Daoy (cell line): Measurements from ENCODE around the gene KSR1. TPM values are rescaled to one million over a fixed set of nuclear protein-coding genes. Genes with fewer than 3 reads are reported as not detected.

Experiments used
- DNase-seq: peaks from one replicate; pipeline ENCODE4 v3.0.0-alpha.2; 2015; ENCODE audit warnings: low read depth
- total RNA-seq: library from RNA; depleted of rRNA; stranded (reverse); fragments of >200 nt; shearing (Covaris generic); gene quantifications from 2 replicates; pipeline ENCODE4 v1.2.3, GENCODE V29; 2014

KSR1 gene
- total RNA-seq, 1 experiment from 2014 or later, result 59.5 TPM

DNA sequence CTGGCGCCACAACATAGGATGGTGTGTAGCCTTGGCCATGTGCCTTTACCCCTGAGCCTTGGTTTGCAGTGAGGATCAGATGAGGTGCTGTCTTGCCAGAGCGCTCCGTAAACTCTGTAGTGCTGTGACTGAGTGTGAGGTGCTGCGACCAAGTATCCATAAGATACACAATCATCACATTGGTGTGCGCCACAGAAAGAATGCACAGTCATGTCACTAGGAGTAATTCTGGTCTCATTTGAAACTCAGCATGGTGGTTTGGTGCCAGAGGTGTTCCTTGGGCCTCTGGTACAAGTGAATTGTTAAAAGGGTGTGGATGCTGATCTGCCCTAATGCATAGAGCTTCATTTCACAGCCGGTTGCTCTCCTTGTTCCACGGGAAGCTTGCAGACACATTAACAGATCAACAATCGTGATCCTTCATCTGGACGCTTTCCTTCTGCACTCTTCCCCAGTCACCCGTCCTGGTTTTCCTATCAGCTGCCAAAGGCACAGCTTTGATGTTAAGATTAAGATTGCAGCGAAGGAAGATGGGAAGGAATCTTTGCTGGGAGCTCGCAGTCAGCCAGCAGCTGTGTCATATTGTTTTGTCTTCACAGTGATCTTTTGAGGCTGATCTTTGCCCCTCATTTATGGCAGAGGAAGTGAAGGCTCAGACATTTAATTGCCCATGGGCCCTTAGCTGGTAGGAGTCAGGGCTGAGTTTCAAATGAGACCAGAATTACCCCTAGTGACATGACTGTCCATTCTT, 79.1 kb downstream of the KSR1 start:
- DNase-seq, result peak; percentile 81

DNA sequence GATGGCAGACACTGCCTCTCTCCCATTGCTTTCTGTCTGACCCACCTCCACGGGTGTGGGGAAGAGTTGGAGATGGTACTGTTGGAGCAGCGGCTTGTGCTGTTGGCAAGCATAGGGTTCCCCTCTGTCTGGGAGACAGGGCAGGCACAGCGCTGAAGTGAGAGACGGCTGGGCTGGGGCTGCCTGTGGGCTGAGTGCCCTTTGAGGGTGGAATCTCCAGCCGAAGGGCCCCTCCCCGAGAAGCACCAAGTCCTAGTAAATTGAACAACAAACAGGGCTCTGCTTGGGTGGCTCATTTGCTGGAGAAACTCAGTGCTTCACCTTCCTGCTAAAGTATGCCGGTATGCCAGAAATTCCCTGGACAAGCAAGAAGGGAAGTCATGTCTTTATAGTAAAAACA, 79.7 kb downstream of the KSR1 start:
- DNase-seq, result no peak

DNA sequence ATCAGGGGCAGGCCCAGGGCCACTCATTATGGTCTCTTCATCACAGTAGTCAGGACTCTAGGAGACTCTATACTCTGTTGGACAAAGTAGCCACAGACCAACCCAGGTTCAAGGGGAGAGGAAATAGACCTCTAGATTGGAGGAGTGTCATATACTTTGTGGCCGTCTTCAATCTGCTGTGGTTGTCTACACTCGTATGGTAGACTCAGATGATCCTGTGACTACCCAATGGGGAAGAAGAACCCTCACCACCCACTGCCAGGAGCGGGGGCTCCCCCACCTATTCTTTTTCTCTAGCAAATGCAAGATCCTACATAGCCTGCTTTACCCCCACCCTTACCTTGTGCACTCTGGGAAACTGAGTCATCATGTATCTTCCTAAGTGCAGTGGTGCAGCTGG, 80.5 kb downstream of the KSR1 start:
- no peak for DNase-seq

DNA sequence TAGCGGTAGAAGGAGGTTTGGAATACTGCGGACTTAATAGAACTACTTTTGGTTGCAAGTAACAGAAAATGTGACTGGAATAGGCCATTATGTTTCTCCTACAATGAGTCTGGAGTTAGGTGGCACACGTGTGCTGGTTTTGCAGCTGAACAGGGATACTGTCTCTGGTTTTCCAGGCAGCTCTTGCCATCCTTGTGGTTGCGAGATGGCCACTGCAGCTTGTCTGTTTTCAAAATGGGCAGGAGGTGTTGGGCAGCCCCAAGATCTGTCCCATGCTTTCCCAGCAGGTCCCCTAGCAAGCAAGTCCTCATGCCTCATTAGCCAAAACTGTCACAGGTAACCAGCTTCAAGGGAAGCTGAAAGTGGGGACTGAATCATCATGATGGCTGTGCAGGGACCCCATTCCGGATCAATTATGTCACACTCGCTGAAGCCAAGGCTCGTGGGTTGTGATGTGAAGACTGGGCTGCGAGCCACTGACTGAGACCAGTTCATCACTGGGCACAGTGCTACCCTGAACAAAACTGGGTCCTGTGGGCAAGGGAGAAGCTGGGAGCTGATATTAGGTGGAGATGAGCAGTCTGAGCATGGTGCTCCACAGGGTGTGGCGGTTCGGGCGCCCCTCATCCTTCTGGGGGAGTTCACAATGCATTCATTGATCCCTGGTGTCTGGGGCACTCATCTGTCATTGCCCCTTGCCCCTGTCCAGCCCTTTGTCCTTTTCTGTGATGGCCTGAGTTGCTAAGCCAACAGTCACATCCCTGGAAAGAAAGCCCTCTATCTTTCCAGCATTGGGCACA, 82.1 kb downstream of the KSR1 start:
- peak; percentile 50 for DNase-seq

DNA sequence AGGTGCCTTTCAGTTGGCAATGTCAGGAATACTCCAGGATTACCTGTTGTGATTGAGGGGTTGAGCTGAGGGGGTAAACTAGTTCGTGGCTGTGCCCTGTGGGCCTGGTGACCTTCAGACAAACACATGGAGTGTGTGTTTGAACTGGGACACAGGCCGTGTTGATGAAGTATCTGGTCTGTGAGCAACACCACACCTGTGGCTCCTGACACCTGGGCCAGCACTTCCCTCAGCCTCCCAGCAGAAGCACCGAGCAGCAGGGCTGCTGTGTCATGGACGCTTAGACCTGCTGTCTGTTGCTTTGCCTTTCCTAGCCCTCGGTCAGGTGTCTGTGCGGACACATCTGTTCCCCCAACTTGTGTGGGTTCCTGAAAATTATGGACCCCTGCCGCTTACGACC, 82.9 kb downstream of the KSR1 start:
- DNase-seq, result no peak

DNA sequence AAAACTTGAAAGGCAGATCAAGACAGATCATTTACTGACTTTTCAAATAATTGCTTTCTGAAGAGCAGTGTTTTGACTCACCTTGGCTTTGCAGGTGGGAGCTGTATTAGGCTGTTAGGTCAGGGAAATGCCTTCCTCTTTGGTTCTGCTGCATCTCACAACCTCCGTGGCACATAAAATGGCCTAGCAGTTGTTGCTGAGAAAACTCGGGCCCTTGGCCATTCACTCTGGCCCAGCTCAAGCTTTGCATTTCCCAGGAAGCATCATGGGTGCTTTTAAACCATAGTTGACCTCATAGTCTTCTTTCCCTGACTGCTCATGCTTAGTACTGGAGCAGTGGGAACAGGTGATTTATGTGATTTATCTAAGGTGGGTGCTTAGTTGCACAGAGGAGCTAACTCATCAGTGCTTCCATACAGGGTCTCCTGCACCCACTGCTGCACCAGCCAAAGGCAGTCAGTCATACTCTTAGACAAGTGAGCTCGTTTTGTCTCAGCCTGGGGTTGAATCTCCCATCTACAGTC, 83.6 kb downstream of the KSR1 start:
- no peak for DNase-seq

DNA sequence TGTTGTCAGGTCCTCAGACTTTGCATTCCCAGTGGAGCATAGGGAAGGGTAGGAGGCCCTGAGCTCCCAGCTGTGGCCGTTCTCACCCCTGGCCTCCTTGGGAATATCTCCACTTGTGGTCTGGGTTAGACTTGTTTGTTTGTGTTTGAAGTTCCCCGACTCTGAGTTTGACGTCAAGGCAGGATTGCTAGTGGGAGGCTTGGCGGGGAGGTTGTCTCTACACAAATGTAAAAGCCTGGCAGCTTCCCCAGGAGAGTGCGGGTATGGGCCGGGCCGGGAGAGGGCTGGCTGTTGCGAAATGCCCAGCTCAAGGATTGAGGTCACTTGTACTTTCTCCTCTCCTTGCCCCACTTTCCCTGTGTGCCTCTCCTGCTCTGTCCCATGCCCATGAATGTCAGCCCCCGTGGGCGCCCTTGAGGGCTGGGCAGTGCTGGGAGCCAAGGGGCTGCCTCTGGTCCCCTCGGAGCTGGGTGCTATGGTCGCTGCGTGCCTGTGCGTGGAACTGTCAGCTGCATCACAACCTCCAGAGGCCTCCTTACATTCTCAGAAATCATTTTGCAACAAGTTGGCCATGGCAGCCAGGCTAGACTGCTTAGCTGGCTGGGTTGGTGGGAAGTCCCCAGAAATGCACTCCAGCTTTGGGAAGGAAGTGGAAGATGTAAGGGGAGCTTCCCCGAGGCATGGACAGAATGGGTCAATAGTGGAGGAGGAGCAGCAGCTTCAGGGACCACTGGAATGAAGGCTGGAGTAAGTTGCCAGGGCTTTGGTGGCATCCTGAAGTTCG, 84.3 kb downstream of the KSR1 start:
- peak; percentile 98 for DNase-seq

DNA sequence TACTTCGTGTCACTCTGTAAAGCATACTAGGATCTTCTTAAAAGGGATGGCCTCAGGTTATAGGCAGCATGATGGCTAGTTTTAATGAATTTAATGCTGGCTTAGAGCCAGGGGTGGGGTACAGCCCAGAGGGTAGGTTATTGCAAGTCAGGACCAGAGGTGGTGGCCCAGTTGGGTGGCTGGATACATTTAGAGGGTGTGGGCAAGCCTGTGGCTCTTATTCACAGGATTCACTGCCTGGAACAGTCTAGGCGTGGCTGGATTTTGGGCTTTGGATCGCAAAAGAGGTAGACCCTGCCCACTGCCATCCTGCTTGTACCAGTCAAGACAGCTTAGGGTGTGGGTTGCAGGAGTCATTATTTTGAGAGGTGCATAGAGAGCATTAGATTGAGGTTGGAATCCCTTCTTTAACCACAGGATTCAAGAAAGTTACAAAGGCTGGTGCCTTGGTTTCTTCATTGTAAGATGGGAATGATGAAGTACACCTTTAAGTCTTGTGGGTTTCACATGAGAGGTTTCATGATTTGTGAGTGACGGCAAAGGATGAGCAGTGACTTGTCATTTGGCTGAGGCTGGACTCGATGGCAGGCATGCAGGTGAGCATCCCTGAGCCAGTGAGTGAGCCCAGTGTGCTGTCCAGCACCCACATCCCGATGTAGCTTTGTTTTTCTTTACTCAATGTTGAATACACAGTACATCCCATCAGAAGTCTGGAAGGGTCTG, 85.2 kb downstream of the KSR1 start:
- no peak for DNase-seq

DNA sequence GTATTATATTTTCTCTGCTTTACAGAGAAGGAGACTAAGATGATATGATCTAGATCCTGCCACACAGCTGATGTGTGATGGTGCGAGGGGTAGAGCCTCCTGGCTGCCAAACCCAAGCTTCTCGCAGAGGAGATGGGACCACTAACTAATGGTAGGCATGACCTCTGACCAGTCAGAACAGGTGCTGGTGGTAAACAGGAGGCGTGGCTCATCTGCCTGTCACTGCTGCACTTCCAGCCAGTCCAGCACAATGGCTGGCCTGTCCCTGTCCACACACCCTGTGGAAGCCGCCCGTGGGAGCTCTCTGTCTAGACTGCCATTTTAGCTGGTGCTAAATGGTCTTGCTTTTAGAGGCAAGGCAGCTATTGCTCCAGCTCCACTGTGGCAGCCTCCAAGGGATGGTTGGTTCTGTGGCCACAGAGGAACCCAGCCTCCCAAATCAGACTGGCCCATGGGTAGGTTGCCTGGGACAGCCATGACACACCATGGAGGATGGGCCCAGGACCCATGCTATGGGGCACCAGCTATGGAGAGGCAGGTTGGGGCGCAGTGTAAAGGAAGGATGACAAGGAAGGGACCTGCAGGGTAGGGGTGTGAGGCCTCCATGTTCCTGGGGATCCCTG, 86.7 kb downstream of the KSR1 start:
- DNase-seq, result no peak

DNA sequence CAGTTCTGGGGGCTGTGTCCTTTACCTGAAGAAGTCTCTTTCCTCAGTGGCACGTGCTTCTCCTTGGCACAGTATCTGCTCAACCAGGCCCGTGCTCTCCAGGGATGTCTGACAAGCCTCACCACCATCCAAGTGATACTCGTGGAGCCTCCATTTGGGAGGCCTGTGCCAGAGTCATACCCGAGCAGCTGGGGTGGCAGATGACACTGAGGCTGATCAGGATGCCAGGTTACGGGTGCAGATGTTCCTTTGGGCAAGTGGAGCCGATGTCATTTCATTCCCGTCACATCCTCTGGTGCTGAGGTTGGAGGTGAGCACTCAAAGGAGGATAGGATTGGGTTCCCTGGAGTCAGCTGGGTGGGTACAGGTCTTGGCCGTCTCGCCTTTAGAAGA, 87.2 kb downstream of the KSR1 start:
- DNase-seq, result no peak

DNA sequence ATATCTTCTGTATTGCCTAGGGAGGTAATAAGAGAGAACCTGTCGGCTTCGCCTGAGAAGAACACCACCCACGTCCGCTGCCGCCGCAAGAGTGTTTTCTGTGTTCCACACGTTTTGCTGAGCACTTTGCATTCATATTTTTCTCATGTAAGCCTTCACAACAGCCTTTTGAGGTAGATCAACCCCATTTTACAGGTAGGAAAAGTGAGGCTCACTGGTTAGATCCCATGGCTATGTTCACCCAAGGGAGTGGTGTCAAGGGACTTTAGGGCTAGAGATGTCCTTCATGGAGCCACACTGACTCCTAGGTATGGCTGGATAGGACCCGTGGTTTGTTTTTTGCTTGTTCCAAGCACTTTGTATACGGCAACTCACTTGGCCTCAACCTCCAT, 87.7 kb downstream of the KSR1 start:
- no peak for DNase-seq

DNA sequence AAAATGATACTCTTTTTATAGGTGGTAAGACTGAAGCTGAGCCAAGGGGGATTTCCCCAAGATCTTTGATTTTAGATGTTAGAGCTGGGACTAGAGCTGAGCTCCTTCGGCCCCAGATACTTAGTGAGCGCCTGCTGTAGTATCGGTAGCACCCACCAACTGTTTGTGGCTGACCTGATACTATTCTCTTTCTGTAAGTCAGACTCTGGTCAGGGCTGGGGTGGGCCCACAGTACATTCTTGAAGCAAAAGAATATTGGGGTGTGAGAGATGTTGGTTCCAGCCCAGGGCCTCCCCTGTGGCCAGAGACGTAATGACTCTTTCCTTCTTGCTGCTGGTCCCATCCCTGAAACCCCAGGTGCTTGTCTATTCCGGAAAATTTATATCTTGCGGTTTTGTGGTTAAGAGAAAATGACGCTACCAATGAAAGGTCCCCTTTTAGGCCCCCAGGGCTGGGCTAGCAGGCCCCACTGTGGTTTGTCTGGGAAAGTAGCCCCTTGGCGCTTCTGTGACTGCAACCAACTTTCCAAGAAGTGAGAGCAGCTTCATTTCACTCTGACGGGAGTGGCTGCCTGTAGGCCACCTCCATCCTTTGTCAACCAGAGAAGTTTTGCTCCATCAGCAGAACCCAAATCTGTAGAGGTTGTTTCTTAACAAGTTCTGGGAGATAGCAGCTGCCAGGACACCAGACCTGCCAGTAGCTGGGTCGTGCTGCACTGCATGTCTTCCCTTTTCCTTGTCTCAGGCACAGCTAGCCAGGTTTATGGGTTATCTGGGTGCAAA, 88.3 kb downstream of the KSR1 start:
- DNase-seq, result peak; percentile 91

DNA sequence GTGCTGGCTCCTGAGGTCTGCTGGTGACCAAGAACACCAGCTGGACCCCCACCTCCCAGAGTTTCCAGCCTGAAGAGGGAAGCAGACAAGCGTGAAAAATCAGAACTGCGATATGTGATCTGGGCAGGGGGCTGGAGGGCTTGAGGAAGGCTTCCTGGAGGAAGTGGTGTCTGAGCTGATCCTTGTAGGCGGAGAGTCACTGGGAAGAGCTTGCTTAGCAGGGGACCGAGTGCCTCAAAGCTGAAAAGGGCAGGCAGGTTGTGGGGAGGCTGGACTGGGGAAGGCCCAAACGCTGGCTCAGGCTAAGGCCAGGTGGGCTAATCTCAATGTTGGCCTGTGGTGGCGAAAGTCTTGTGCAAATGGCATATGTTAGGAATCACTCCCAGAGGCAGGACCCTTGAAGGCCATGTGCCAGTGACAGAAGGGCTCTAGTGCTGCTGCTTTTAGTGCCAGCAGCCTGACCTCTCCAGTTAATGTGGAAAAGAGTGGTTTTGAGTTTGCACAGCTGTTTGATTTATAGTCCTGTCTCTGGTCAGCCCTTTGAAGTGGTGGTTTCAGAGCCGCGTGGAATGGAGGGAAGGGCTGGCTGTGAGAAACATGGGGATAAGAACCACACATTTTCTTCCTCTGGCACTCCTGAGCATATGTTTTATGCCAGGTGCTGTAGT, 89.4 kb downstream of the KSR1 start:
- DNase-seq, result peak; percentile 72

DNA sequence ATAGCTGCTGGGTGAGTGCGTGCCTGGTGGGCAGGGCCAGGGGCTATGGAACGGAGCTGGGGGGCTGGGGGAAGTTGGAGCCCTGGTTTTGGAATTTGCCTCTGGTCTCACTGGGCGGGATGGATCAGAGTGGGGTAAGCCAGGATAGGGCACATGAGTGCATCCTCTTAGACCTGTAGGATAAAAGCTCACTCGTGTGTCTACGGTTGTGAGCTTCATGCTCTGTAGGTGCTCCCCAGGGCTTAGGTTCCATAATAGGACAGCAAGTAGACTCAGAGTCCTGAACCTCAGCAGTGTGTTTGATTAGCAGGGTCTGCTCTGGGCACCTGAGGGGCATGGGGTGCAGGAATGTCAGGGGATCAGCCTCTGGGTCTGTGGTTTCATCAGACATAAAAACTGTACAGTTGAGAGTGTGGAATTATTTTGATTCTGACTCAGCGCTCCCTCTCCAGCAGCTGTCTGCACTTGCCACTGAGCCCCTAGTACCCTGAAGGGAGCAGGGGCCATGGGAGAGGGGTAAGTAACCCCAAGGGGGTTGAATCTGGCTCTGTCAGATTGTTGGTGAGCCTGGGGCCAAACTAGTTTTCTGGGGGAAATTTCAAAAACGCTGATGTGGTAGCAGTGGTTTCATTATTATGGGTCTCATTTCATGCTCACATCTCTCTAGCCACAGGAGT, 90.5 kb downstream of the KSR1 start:
- DNase-seq, result peak; percentile 86

DNA sequence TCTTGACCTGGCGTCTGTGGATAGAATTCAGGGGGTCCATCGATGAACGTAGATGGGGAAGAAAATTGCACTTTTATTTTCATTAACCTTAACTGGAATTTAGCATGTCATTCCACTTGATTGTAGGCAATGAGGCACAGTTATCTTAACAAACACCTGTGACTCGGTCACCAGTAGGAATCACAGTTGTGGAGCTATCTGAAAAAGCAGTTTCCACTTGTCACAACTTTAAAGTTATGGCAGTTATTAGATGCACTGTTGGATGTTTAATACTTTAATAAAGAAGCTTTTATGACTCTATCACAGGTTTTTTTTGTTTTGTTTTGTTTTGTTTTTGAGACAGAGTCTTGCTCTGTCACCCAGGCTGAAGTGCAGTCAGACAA, 91.0 kb downstream of the KSR1 start:
- DNase-seq, result no peak

DNA sequence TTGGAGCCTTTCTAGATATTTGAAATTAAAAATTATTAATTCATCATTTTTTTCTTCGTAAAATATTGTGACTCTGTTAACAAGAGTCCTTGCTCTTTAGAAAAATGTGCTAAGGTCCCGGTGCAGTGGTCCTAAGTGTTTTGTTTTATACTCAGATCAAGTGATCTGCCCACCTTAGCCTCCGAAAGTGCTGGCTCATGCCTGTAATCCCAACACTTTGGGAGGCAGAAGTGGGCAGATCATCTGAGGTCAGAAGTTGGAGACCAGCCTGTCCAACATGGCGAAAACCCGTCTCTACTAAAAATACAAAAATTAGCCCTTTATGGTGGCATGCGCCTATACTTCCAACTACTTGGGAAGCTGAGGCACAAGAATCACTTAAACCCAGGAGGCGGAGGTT, 92.1 kb downstream of the KSR1 start:
- DNase-seq, result no peak

DNA sequence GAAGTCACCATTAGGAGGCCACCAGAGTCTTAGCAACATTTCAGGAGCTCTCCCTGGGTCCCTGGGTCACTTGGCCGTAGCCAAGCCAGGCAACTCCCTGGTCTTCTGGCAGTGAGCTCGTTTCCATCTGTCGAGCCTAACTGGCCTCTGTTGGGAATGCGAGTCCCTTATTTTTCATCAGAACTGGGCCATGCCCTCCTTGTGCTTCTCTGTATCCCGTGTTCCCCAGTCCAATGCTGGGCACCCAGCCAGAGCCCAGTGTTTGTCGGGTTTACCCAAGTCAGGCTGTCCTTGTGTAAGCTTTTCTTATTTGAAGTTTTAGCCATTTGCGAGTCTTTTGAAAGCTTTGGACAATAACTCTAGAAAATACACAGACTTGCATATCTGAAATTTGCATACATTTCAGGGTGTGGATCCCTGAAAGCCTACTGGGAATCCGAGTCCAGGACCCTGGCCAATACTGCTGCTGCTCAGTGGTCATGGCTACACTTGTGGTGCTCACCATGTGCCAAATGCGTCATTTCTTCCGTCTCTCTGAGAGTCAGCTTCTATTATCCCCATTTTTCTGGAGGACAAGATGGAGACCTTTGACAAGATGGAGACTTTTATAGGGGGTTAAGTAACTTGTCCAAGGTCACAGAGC, 93.1 kb downstream of the KSR1 start:
- DNase-seq, result no peak

DNA sequence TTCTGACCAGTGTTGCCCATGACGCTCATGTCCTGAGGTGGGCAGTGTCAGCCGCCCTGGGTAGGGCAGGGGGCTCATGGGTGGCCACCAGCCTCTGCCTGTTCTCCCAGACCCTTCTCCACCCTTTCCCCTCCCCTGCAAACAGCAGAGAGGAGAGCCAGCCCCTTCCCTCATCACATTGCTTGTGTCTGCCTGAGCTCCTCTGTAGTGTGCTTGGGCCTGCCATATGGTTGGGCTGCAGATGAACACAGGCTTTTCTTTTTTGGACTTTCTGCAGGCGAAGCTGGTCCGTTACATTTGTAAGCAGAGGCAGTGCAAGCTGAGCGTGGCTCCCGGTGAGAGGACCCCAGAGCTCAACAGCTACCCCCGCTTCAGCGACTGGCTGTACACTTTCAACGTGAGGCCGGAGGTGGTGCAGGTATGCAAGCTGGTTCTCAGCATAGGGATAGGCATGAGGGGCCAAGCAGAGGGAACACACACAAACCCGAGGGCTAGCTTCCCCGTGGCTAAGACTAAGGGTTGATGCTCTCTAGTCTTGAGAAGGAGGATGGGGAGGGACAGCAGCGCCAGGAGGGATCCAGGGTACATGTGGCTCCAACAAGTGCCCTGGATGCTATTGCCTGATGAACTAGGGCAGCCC, 94.2 kb downstream of the KSR1 start:
- DNase-seq, result no peak
